GM18907 (cell line): Measurements from ENCODE around the gene KLHDC10.
"Not testable (repeated sequence)": the region's sequence is repeated elsewhere in the genome, so short reads cannot be mapped to it uniquely, and the experiment has no call there.

Experiments
- ATAC-seq: cut with Tn5 transposase; IDR thresholded peaks from one replicate; pipeline ENCODE4 v1.9.1; 2021; ENCODE audit warnings: mild to moderate bottlenecking, moderate library complexity; ENCODE audit not compliant: unreplicated experiment

KLHDC10 gene

GRCh38 chr7:130113887-130114286 is 43.6 kb downstream of the KLHDC10 start:
- ATAC-seq = no peak

GRCh38 chr7:130114374-130114773 is 44.0 kb downstream of the KLHDC10 start:
- ATAC-seq = peak; percentile 57

GRCh38 chr7:130114776-130115175 is 44.4 kb downstream of the KLHDC10 start:
- ATAC-seq = peak; percentile 30

GRCh38 chr7:130118294-130118693 is 48.0 kb downstream of the KLHDC10 start:
- ATAC-seq = no peak

- no peak for ATAC-seq
These were observed 48.5 kb downstream of the KLHDC10 start for GRCh38 chr7:130118801-130119200.

GRCh38 chr7:130123501-130123900 is 53.2 kb downstream of the KLHDC10 start:
- ATAC-seq = no peak

GRCh38 chr7:130124711-130125110 is 54.4 kb downstream of the KLHDC10 start:
- no peak for ATAC-seq

GRCh38 chr7:130126840-130127239 is 56.5 kb downstream of the KLHDC10 start:
- not testable (repeated sequence) for ATAC-seq

- ATAC-seq = no peak
These were observed 57.1 kb downstream of the KLHDC10 start for GRCh38 chr7:130127404-130127803.

GRCh38 chr7:130127821-130128317 is 57.5 kb downstream of the KLHDC10 start:
- ATAC-seq = no peak

GRCh38 chr7:130129011-130129411 is 58.7 kb downstream of the KLHDC10 start:
- ATAC-seq = no peak

- ATAC-seq = no peak
These were observed 61.0 kb downstream of the KLHDC10 start for GRCh38 chr7:130131191-130131834.

GRCh38 chr7:130131964-130132875 is 61.9 kb downstream of the KLHDC10 start:
- no peak for ATAC-seq

- ATAC-seq = no peak
These were observed 62.9 kb downstream of the KLHDC10 start for GRCh38 chr7:130133029-130133782.

GRCh38 chr7:130134106-130134636 is 63.8 kb downstream of the KLHDC10 start:
- ATAC-seq = no peak

GRCh38 chr7:130134726-130135125 is 64.4 kb downstream of the KLHDC10 start:
- ATAC-seq = no peak

- ATAC-seq = no peak
These were observed 65.2 kb downstream of the KLHDC10 start for GRCh38 chr7:130135208-130136205.

- no peak for ATAC-seq
These were observed 66.3 kb downstream of the KLHDC10 start for GRCh38 chr7:130136579-130137167.

GRCh38 chr7:130137207-130137606 is 66.9 kb downstream of the KLHDC10 start:
- no peak for ATAC-seq
